Measurements from ENCODE around the gene LETM1.

Gene LETM1

DNA sequence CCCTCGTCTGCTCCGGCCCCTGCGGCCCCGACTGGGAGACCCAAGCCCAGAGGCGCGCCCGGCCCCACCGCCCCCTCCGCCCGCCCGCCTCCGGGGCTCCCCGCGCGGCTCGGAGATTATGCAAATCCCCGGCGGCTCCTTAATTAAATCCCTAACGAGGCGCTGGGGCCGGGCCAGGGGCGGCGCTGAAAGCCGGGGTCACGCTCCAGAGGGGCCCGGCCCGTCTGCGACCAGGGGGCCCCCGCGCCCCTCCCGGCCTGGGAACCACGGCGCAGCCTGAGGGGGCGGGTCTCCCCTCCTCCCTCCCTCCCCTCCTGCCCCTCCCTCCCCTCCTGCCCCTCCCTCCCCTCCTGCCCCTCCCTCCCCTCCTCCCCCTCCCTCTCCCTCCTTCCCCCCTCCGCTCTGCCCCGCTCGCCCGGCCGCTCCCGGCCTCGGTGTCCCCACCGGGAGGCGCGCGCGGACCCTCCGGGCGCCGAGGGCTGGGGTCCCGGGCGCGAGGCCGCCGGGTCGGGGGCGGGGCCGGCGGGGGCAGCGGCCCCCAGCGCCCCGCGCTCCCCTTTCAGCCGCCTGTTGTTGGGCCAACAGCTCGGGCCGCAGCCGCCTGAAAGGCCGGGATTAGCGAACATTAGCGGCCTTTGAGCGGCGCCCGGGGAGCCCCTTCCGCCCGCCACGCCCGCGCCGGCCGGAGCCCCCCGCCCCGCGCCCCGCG, 88.7 kb downstream of the LETM1 start:
- Mint-ChIP-seq H3K4me1 (peaks cover 9% of the 10 kb centered on the region), H3K9me3 (no peaks in the 10 kb centered on the region), H3K36me3 (no peaks in the 10 kb centered on the region), H3K27ac (no peak overlapping the region), H3K4me3 (no peak overlapping the region), H3K27me3 (peaks cover 82% of the 10 kb centered on the region)
- CTCF ChIA-PET: interaction anchor here (1.6 to 2.9 kb wide), 2 partner anchors 19 to 74 kb away, joined by 3 to 13 read pairs; no protein-coding TSS in a partner anchor
- peak; percentile 33 for DNase-seq

DNA sequence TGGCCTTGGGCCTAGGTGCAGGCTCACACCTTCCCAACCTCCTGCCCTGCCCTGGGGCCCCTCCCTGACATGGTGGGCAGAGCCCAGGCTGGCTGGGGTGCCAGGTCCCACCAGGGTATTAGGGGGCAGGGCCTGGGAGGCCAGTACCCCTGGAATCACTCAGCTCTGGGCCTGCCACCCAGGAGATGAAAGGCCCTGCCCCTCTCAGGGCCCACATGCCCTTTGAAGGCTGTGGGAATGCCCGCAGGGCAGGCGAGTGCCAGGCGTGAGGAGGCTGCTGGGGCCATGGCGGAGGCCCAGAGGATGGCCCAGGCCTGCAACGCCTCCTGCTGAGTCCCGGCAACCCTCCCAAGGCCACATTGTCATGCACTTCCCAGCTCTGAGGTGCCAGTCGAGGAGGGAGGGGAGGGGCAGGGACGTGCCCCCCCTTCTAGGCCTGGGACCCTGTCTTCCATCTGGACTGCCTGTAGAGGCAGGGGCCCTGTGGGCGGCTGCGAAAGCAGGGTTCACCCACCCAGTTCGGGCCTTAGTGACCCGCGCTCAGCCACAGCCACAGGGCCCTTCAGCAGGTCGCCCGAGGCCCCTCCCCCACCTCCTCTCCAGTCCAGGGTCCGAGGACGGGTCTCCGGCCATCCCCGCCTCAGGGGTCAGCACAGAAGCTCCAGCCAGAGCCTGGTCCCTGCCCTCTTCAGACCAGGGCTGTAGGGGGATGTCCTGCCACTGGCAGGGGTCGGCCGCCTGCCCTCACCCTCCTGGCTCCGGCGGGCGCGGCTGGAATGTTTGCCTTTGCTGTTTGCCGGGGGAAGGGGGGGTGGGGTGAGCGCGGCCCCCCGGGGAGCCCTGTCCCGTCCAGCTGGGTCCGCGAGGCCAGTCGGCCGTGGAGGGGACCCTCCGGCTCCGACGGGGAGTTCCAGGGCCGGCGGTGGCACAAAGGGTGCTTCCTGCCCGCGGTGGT, 89.6 kb downstream of the LETM1 start:
- no peak overlapping the region for H3K4me3 Mint-ChIP-seq
- H3K27ac Mint-ChIP-seq: no peak overlapping the region

DNA sequence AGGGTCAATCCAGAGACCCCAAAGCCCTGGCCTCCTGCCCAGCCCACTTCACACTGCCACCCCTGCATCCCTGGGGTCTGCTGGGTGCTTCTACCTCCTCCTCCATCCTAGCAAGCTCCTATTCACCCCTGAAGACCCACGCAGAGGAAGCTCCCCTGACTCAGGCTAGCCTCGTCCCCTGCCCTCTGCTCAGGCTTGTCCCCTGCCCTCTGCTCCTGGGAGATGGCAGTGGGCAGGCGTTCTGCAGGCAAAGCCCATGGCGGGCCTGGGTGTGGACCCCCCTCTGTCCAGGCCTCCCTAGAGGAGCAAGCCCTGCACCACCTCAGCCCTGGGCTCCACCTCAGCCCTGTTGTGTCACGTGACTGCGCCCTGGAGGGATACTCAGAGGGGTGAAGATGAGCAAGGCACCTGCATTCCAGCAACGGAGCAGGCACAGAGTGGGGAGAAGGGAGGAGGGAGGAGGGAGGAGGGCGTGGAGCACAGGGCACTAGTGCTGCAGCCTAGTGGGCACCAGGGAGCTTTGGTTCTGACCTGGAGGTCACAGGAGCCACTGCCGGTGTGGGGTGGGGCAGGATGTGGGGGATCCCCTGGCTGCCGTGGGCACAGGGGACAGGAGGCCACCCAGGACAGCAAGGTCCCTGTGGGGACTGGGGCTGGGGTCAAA, 90.4 kb downstream of the LETM1 start:
- H3K36me3 Mint-ChIP-seq: no peaks in the 10 kb centered on the region
- H3K4me3 Mint-ChIP-seq: no peak overlapping the region
- CTCF ChIA-PET: interaction anchor here (2.9 kb wide), 1 partner anchor 18 kb away, joined by 13 read pairs; no protein-coding TSS in a partner anchor
- DNase-seq: no peak
- no peaks in the 10 kb centered on the region for H3K9me3 Mint-ChIP-seq
- peaks cover 78% of the 10 kb centered on the region for H3K27me3 Mint-ChIP-seq
- H3K4me1 Mint-ChIP-seq: peaks cover 7% of the 10 kb centered on the region
- no peak overlapping the region for H3K27ac Mint-ChIP-seq

More for the DNA sequence above, 89.6 kb downstream of the LETM1 start:
- no peak for DNase-seq
- CTCF ChIA-PET: interaction anchor here (2.9 kb wide), 1 partner anchor 18 kb away, joined by 13 read pairs; no protein-coding TSS in a partner anchor
- H3K9me3 Mint-ChIP-seq: no peaks in the 10 kb centered on the region
- H3K4me1 Mint-ChIP-seq: peaks cover 7% of the 10 kb centered on the region
- H3K36me3 Mint-ChIP-seq: no peaks in the 10 kb centered on the region
- peaks cover 85% of the 10 kb centered on the region for H3K27me3 Mint-ChIP-seq

DNA sequence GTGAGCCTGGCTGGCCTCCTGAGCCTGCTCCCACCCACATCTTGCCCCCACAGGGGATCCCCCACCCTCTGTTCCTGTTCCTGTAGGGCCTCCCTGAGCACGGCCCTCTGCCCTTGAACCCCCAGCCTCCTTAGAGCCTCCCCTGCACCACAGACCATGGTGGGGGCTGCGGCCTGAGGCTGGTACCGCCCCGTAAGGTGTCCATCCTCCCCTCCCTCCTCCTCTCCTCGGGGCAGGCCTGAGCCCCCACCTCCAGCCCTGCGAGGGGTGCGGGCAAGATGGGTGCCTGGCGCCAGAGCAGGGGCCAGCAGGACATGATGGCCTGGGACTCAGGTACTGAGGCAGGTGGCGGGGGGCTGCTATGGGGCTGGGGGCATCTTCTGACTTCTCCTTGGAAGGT, 91.3 kb downstream of the LETM1 start:
- no peak overlapping the region for H3K27ac Mint-ChIP-seq
- peaks cover 7% of the 10 kb centered on the region for H3K4me1 Mint-ChIP-seq
- H3K9me3 Mint-ChIP-seq: no peaks in the 10 kb centered on the region
- H3K36me3 Mint-ChIP-seq: no peaks in the 10 kb centered on the region
- H3K27me3 Mint-ChIP-seq: peaks cover 80% of the 10 kb centered on the region
- DNase-seq: no peak
- no peak overlapping the region for H3K4me3 Mint-ChIP-seq
- CTCF ChIA-PET: no interaction called here

DNA sequence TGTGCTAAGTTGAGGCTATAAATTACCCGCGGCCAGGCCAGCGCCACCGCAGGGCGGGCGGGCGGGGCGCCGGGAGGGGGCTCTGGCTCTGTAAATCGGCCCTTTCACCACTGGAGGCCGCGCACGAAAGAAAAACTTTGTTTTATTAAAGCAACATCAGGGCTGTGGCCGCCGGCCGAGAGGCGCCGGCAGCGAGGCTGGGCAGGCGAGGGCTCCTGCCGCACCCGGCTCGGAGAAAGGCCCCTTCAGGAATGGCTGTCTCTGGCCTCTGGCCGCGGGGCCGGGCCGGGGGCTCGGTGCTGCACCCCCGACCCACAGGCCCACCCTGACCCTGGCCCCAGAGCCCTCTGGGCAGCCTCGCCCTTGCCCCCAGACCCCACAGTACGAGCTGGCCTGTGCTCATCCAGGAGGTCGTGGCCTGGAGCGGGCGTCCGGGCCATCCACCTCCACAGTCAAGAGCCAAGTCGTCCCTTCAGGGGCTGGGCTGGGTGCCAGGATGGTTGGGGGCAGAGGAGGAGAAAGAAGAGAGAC, 92.3 kb downstream of the LETM1 start:
- Mint-ChIP-seq H3K27ac (no peak overlapping the region), H3K27me3 (peaks cover 70% of the 10 kb centered on the region), H3K4me1 (peaks cover 7% of the 10 kb centered on the region), H3K36me3 (no peaks in the 10 kb centered on the region), H3K4me3 (no peak overlapping the region), H3K9me3 (no peaks in the 10 kb centered on the region)
- CTCF ChIA-PET: no interaction called here
- DNase-seq: no peak

DNA sequence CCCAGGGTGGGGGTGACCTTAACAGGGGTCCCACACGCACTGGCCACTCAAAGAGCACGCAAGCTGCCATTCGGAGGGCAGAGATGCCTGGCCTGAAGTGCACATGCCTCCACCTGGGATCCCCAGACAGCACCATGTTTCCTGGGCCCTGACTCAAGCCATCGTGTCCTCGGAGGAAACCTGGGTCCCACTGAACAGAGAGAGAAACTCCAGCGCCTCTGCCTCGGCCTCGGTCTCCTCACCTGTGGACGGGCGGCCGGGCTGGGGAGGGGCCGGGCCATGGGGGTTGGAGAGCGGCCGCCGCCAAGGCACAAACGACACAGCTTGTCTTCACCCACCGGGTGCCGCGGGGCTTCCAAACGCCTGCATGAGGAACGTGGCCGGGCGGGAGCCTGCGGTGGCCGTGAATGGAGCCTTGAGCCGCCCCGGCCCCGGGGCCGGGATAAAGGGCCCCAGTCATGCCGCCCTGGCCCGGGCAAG, 92.8 kb downstream of the LETM1 start:
- CTCF ChIA-PET: no interaction called here
- Mint-ChIP-seq H3K27ac (no peak overlapping the region), H3K27me3 (peaks cover 65% of the 10 kb centered on the region), H3K4me1 (peaks cover 6% of the 10 kb centered on the region), H3K36me3 (no peaks in the 10 kb centered on the region), H3K4me3 (no peak overlapping the region), H3K9me3 (no peaks in the 10 kb centered on the region)
- DNase-seq: no peak

DNA sequence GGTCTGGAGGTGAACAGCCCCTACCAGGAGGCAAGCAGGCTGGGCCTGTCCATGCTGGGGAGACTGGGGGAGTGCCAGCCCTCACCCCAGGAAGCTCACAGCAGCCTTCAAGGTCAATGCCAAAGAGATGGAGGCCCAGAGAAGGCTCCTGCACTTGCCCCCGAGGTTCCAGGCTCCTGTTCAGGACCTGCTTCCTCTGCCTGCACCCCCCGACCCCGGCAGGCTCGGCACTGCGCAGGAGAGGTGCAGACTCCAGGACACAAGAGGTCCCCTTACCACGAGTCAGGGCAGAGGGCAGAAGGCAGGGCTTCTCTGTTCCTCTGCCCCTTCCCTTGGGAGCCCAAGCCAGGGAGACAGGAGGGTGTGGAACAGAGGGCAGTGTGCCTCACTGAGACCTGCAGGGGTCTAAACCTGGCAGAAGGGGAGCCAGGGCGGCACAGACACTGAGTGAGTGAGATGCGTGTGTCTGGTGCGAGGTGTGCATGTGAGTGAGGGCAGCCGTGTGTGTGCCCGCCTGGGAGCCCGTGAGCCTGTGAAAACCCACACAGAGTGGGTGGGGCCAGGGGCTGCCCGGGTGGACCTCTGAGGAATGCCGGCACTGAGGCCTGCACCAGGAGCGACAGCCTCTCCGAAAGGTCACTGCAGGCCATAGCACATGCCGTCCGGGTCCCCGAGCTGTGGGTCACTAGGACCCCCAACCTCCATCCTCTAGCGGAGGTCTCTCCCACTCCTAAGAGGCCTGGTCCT, 93.5 kb downstream of the LETM1 start:
- CTCF ChIA-PET: interaction anchor here (1.0 kb wide), 1 partner anchor 14 kb away, joined by 3 read pairs; no protein-coding TSS in a partner anchor
- Mint-ChIP-seq H3K4me3 (no peak overlapping the region), H3K9me3 (no peaks in the 10 kb centered on the region), H3K27ac (no peak overlapping the region), H3K36me3 (no peaks in the 10 kb centered on the region), H3K27me3 (peaks cover 60% of the 10 kb centered on the region), H3K4me1 (peaks cover 4% of the 10 kb centered on the region)
- no peak for DNase-seq
